Panc1 (cell line): ENCODE measurements around the gene BHLHE23.

Source experiments
- POLR2AphosphoS5 ChIP-seq: IDR thresholded peaks from 2 replicates; pipeline ENCODE4 v1.6.1; 2012; ENCODE audit warnings: mild to moderate bottlenecking, low read depth, low read length, moderate library complexity
- SIN3A ChIP-seq: IDR thresholded peaks from 2 replicates; pipeline ENCODE4 v1.6.1; 2012; ENCODE audit warnings: low read depth, mild to moderate bottlenecking, low read length, moderate library complexity, borderline replicate concordance; ENCODE audit not compliant: insufficient read depth
- TCF7L2 ChIP-seq: IDR thresholded peaks from 2 replicates; pipeline ENCODE4 v1.6.1; 2011; ENCODE audit warnings: mild to moderate bottlenecking, low read depth, low read length, inconsistent platforms
- TF ChIP-seq, protein P1 (sequence below): fragments of 450-650 bp; IDR thresholded peaks from 2 replicates; pipeline ENCODE4 v1.5.1; 2017; ENCODE audit warnings: mild to moderate bottlenecking
- TF ChIP-seq, protein P2 (sequence below), 2 experiments: IDR thresholded peaks; 2 replicates each; pipeline ENCODE4 v1.6.1; 2011 to 2012; ENCODE audit warnings: low read depth in 2 of 2, control low read depth in 1 of 2, low read length in 1 of 2, mild to moderate bottlenecking in 1 of 2, moderate library complexity in 1 of 2; ENCODE audit not compliant: insufficient read depth in 1 of 2

GRCh38 chr20:63024573-63025392 lies 18.0 kb upstream of the BHLHE23 start:
- TF ChIP-seq POLR2AphosphoS5 (no peak), TCF7L2 (no peak), SIN3A (no peak)
- TF ChIP-seq, protein P1, sequence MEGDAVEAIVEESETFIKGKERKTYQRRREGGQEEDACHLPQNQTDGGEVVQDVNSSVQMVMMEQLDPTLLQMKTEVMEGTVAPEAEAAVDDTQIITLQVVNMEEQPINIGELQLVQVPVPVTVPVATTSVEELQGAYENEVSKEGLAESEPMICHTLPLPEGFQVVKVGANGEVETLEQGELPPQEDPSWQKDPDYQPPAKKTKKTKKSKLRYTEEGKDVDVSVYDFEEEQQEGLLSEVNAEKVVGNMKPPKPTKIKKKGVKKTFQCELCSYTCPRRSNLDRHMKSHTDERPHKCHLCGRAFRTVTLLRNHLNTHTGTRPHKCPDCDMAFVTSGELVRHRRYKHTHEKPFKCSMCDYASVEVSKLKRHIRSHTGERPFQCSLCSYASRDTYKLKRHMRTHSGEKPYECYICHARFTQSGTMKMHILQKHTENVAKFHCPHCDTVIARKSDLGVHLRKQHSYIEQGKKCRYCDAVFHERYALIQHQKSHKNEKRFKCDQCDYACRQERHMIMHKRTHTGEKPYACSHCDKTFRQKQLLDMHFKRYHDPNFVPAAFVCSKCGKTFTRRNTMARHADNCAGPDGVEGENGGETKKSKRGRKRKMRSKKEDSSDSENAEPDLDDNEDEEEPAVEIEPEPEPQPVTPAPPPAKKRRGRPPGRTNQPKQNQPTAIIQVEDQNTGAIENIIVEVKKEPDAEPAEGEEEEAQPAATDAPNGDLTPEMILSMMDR = no peak
- TF ChIP-seq, protein P2, sequence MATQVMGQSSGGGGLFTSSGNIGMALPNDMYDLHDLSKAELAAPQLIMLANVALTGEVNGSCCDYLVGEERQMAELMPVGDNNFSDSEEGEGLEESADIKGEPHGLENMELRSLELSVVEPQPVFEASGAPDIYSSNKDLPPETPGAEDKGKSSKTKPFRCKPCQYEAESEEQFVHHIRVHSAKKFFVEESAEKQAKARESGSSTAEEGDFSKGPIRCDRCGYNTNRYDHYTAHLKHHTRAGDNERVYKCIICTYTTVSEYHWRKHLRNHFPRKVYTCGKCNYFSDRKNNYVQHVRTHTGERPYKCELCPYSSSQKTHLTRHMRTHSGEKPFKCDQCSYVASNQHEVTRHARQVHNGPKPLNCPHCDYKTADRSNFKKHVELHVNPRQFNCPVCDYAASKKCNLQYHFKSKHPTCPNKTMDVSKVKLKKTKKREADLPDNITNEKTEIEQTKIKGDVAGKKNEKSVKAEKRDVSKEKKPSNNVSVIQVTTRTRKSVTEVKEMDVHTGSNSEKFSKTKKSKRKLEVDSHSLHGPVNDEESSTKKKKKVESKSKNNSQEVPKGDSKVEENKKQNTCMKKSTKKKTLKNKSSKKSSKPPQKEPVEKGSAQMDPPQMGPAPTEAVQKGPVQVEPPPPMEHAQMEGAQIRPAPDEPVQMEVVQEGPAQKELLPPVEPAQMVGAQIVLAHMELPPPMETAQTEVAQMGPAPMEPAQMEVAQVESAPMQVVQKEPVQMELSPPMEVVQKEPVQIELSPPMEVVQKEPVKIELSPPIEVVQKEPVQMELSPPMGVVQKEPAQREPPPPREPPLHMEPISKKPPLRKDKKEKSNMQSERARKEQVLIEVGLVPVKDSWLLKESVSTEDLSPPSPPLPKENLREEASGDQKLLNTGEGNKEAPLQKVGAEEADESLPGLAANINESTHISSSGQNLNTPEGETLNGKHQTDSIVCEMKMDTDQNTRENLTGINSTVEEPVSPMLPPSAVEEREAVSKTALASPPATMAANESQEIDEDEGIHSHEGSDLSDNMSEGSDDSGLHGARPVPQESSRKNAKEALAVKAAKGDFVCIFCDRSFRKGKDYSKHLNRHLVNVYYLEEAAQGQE (IDR thresholded peaks at IDR 0.05; ENCODE audit: insufficient read depth in 1 of 2, low read depth in 2 of 2, low read length in 1 of 2) = no peak
